ENCODE results near the gene ZNF208.

DNA sequence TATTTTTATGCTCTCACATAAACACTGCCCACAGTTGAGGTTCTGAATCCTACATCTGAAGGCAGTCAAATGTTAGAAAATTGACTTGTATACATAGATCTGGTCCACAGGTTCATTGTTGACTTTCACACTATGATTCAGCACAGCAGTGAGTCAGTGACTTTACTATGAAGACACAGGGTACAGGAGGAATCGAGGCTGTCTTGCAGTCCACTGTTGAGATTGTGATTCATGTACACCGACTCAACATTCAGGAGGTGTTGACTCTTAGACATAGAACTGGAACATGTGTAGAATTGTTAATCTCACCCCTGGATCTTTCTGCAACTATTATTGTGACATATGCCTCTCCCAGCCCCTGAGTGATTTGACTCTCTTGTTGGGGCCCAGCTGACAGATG lies 100.4 kb downstream of the ZNF208 start:
- TF ChIP-seq, protein P1, sequence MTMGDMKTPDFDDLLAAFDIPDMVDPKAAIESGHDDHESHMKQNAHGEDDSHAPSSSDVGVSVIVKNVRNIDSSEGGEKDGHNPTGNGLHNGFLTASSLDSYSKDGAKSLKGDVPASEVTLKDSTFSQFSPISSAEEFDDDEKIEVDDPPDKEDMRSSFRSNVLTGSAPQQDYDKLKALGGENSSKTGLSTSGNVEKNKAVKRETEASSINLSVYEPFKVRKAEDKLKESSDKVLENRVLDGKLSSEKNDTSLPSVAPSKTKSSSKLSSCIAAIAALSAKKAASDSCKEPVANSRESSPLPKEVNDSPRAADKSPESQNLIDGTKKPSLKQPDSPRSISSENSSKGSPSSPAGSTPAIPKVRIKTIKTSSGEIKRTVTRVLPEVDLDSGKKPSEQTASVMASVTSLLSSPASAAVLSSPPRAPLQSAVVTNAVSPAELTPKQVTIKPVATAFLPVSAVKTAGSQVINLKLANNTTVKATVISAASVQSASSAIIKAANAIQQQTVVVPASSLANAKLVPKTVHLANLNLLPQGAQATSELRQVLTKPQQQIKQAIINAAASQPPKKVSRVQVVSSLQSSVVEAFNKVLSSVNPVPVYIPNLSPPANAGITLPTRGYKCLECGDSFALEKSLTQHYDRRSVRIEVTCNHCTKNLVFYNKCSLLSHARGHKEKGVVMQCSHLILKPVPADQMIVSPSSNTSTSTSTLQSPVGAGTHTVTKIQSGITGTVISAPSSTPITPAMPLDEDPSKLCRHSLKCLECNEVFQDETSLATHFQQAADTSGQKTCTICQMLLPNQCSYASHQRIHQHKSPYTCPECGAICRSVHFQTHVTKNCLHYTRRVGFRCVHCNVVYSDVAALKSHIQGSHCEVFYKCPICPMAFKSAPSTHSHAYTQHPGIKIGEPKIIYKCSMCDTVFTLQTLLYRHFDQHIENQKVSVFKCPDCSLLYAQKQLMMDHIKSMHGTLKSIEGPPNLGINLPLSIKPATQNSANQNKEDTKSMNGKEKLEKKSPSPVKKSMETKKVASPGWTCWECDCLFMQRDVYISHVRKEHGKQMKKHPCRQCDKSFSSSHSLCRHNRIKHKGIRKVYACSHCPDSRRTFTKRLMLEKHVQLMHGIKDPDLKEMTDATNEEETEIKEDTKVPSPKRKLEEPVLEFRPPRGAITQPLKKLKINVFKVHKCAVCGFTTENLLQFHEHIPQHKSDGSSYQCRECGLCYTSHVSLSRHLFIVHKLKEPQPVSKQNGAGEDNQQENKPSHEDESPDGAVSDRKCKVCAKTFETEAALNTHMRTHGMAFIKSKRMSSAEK (CRISPR knock-in tag; IDR thresholded peaks at IDR 0.05; ENCODE audit: borderline replicate concordance) = no peak
- TF ChIP-seq, protein P2, sequence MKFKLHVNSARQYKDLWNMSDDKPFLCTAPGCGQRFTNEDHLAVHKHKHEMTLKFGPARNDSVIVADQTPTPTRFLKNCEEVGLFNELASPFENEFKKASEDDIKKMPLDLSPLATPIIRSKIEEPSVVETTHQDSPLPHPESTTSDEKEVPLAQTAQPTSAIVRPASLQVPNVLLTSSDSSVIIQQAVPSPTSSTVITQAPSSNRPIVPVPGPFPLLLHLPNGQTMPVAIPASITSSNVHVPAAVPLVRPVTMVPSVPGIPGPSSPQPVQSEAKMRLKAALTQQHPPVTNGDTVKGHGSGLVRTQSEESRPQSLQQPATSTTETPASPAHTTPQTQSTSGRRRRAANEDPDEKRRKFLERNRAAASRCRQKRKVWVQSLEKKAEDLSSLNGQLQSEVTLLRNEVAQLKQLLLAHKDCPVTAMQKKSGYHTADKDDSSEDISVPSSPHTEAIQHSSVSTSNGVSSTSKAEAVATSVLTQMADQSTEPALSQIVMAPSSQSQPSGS (CRISPR knock-in tag; IDR thresholded peaks at IDR 0.05; ENCODE audit: borderline replicate concordance, low read depth) = no peak
- no peak for TF ChIP-seq ESRRA (CRISPR knock-in tag; IDR thresholded peaks at IDR 0.05; ENCODE audit: borderline replicate concordance)
- TF ChIP-seq, protein P3, sequence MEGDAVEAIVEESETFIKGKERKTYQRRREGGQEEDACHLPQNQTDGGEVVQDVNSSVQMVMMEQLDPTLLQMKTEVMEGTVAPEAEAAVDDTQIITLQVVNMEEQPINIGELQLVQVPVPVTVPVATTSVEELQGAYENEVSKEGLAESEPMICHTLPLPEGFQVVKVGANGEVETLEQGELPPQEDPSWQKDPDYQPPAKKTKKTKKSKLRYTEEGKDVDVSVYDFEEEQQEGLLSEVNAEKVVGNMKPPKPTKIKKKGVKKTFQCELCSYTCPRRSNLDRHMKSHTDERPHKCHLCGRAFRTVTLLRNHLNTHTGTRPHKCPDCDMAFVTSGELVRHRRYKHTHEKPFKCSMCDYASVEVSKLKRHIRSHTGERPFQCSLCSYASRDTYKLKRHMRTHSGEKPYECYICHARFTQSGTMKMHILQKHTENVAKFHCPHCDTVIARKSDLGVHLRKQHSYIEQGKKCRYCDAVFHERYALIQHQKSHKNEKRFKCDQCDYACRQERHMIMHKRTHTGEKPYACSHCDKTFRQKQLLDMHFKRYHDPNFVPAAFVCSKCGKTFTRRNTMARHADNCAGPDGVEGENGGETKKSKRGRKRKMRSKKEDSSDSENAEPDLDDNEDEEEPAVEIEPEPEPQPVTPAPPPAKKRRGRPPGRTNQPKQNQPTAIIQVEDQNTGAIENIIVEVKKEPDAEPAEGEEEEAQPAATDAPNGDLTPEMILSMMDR (IDR thresholded peaks at IDR 0.05) = no peak
- TF ChIP-seq, protein P4, sequence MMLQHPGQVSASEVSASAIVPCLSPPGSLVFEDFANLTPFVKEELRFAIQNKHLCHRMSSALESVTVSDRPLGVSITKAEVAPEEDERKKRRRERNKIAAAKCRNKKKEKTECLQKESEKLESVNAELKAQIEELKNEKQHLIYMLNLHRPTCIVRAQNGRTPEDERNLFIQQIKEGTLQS (CRISPR knock-in tag; conservative IDR thresholded peaks at IDR 0.05) = no peak
- TF ChIP-seq, protein P5, sequence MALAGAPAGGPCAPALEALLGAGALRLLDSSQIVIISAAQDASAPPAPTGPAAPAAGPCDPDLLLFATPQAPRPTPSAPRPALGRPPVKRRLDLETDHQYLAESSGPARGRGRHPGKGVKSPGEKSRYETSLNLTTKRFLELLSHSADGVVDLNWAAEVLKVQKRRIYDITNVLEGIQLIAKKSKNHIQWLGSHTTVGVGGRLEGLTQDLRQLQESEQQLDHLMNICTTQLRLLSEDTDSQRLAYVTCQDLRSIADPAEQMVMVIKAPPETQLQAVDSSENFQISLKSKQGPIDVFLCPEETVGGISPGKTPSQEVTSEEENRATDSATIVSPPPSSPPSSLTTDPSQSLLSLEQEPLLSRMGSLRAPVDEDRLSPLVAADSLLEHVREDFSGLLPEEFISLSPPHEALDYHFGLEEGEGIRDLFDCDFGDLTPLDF (CRISPR knock-in tag; IDR thresholded peaks at IDR 0.05) = no peak
- TF ChIP-seq NR3C1 (CRISPR knock-in tag; conservative IDR thresholded peaks at IDR 0.05; ENCODE audit: low read depth) = no peak
- TF ChIP-seq TCF7 (CRISPR knock-in tag; IDR thresholded peaks at IDR 0.05; ENCODE audit: low read depth) = no peak
- TF ChIP-seq, protein P6, sequence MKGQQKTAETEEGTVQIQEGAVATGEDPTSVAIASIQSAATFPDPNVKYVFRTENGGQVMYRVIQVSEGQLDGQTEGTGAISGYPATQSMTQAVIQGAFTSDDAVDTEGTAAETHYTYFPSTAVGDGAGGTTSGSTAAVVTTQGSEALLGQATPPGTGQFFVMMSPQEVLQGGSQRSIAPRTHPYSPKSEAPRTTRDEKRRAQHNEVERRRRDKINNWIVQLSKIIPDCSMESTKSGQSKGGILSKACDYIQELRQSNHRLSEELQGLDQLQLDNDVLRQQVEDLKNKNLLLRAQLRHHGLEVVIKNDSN (CRISPR knock-in tag; IDR thresholded peaks at IDR 0.05) = no peak
- TF ChIP-seq, protein P7, sequence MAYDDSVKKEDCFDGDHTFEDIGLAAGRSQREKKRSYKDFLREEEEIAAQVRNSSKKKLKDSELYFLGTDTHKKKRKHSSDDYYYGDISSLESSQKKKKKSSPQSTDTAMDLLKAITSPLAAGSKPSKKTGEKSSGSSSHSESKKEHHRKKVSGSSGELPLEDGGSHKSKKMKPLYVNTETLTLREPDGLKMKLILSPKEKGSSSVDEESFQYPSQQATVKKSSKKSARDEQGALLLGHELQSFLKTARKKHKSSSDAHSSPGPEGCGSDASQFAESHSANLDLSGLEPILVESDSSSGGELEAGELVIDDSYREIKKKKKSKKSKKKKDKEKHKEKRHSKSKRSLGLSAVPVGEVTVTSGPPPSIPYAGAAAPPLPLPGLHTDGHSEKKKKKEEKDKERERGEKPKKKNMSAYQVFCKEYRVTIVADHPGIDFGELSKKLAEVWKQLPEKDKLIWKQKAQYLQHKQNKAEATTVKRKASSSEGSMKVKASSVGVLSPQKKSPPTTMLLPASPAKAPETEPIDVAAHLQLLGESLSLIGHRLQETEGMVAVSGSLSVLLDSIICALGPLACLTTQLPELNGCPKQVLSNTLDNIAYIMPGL (CRISPR knock-in tag; IDR thresholded peaks at IDR 0.05) = no peak
- TF ChIP-seq, protein P8, sequence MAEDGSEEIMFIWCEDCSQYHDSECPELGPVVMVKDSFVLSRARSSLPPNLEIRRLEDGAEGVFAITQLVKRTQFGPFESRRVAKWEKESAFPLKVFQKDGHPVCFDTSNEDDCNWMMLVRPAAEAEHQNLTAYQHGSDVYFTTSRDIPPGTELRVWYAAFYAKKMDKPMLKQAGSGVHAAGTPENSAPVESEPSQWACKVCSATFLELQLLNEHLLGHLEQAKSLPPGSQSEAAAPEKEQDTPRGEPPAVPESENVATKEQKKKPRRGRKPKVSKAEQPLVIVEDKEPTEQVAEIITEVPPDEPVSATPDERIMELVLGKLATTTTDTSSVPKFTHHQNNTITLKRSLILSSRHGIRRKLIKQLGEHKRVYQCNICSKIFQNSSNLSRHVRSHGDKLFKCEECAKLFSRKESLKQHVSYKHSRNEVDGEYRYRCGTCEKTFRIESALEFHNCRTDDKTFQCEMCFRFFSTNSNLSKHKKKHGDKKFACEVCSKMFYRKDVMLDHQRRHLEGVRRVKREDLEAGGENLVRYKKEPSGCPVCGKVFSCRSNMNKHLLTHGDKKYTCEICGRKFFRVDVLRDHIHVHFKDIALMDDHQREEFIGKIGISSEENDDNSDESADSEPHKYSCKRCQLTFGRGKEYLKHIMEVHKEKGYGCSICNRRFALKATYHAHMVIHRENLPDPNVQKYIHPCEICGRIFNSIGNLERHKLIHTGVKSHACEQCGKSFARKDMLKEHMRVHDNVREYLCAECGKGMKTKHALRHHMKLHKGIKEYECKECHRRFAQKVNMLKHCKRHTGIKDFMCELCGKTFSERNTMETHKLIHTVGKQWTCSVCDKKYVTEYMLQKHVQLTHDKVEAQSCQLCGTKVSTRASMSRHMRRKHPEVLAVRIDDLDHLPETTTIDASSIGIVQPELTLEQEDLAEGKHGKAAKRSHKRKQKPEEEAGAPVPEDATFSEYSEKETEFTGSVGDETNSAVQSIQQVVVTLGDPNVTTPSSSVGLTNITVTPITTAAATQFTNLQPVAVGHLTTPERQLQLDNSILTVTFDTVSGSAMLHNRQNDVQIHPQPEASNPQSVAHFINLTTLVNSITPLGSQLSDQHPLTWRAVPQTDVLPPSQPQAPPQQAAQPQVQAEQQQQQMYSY (CRISPR knock-in tag; IDR thresholded peaks at IDR 0.05) = no peak
- TF ChIP-seq JUN (CRISPR knock-in tag; IDR thresholded peaks at IDR 0.05) = no peak
- TF ChIP-seq NR2C2 (CRISPR knock-in tag; IDR thresholded peaks at IDR 0.05) = no peak

Data from WTC11 (cell line).